Activated naive CD4-positive, alpha-beta T cell treated with anti-CD3 and anti-CD28 coated beads, Interleukin-2, amount 50 U/mL, for 16 hours (primary cell): ENCODE data around the gene TPBGL.
"Not testable (repeated sequence)": the region's sequence is repeated elsewhere in the genome, so short reads cannot be mapped to it uniquely, and the experiment has no call there.

Experiments used
- DNase-seq: peaks from one replicate; pipeline ENCODE4 v3.0.0-alpha.2; 2020

The TPBGL gene

DNA sequence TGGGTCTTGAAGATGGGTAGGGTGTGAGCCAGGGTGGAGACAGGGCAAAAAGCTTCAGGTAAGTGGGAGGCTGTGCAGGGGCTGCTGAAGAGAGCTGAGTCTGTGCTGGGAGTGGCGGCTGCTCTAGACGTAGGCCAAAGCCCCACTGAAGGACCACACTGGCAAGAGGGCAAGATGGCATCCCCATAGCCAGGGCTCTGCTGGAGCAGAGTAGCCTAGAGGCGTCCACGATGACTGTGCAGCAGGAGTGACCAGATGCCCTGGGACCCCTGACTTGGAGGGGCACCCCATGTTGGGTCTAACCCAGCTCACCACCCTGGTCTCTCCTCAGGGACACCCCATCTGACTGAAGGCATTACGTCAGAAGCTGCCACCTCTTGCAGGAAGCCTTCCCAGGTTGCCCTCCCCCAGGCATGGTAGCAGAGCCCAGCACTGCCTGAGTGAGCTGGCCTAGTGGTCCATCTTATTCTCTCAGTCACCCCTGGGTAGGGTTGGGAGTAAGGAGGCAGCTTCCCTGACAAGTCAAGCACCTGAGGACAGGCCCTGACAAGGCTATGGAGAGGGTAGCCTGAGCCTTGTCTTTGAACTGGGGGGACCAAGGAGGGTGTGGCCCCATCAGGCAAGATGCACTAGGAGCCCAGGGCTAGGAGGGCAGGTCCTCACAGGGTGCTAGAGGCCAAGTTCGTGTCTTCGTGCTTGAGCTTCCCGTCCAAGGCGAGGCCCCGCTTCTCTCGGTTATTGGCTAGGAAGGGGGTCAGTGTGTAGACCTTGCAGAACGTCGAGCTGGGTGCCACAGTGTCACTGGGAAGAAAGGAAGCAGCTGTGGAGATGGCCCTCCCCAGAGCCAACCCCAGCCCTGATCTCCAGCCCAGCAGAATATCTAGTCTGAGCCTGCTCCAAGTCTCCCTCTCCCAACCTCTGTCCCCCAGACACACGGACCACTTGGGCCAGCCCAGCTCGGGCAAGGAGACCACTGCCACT lies 33.1 kb downstream of the TPBGL start:
- no peak for DNase-seq

DNA sequence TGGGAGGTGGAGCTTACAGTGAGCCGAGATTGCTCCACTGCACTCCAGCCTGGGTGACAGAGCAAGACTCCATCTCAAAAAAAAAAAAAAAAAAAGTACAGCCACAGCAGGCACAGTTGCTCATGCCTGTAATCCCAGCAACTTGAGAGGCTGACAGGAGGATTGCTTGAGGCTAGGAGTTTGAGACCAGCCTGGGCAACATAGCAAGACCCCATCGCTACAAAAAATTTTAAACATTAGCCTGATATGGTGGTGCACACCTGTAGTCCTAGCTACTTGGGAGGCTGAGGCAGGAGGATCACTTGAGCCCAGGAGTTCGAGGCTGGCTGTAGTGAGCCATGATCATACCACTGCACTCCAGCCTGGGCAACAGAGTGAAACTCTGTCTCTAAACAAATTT lies 34.1 kb downstream of the TPBGL start:
- DNase-seq: not testable (repeated sequence)

DNA sequence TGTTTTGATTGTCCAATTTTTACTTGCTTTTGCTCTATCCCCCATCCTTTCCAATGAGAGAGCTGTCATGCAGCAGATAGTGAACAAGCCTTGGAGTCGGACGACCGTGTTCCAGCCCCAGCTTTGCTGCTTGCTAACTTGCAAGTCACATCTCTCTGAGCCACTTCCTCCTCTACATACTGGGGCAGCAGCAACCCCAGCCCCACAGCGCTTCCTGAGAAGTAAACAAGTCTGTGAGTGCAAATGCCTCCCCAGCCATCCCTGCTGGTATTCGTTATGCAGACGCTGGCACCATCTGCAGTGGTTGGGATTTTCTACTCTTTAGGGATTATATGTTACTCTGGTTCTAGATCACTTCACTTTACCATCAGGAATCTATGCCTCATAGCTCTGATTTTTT lies 35.0 kb downstream of the TPBGL start:
- DNase-seq: peak; percentile 50

DNA sequence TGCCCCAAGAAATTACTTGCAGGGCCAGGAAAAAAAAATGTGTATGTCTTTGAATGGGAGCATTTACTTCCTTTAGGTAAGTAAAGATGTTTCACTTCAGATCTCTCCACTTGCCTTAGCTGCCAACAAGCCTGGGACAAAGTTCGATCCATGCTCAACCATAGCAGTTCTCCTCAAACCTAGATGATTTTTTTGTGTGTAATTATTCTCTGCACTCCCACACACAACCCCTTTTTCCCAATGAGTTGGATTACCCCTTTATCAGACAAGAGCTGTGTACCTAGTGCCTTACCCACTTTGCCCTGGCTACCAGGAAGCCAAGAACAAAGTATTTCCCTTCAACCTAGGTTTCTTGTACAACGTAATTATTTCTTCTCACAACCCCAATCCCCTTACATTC lies 35.6 kb downstream of the TPBGL start:
- DNase-seq: no peak

DNA sequence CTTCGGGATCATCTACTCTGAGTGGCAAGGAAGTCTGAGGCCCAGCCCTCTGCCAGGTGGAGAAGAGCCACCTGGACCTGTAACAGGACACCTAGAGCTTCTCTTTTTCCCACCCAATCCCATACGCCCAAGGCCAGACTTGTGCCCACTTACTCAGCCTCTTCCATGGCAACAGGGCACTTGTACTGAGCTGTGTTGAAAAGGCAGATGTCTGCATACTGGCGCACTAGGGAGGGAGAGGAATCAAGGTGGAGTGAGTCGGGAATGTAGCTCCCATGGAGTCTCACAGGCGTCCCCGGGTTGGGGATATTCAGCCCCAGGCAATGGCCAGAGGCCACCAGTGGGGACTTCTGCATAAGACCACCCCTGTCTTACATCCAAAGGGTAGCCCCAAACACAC lies 36.1 kb downstream of the TPBGL start:
- no peak for DNase-seq

DNA sequence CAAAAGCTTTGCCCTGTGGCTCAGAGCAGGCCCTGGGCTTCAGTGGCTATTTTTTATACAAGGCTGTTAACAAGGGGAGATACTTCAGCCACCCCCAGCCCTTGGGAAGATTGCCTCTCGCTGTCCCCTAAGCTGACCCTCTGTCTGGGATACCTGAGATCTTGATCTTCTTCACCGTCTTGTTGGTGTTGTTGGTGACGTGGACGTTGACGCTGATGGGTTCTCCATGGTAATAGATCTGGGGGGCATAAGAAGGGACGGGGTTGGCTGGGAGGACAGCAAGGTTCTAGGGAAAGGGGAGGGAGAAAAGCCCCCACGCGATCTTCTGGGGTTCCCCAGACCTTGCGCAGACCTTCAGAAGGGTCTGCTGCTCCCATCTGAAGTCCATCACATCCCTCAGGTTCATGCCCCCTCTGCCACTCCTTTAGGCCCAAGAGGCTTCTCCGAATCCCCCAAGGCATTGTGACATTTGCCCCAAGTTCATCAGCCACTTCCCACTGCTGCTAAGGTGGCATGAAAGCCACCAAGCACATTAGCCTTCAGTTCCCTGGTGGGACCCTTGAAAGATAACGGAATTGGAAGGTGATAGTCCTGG lies 36.7 kb downstream of the TPBGL start:
- no peak for DNase-seq

DNA sequence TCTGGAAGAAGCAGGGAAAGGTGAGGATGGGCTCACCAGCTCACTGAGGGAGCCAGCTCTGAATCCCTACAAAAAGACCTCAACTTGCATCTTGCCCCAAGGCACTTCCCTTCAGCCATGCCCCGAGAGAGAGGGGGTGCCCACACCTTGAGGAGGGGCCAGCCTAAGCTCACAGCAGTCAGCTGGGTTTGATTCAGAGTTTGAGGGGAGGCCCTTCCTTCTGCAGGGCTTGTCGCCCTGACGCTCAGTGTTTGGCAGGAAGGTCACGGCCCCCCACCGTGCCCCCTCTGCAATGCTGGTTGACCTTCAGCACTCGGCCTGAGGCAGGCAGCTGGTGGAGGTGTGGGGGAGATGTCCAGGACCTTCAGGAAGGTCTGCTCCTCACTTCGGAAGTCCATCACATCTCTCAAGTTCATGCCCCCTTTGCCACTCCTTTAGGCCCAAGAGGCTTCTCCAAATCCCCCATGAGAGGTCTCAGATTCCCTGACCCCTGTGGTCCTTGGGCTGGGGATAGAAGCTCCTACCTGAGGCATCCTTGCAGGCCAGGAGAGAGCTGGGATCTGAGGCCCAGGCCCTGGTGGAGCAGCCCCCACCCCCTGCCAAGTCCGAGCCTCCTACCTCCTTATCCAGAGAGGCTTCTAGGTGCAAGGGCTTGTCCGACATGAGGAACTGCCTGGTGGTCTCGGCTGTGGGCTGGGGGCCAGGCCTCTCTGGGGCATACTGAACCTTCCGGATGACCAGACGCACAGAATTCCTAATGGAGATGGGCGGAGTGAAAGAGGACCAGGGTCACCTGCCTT lies 37.6 kb downstream of the TPBGL start:
- no peak for DNase-seq

DNA sequence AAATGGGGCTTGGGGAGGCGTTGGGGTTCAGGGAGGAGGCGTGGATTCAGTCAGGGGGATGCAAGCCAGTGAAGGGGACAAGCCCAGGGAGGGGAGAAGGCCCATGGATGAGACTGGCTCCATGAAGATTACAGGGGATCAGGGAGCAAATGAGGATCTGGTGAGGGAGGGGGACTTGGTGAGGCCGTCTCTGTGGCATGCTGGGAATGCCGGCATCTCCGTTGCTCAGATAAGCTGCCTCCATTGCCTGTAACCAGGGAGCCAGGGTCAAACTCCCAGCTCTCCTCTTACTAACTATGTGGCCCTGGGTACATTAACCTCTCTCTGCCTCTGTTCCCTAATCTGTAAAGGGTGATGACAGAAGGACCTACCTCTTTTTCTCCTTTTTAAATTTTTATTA lies 38.7 kb downstream of the TPBGL start:
- DNase-seq: no peak

DNA sequence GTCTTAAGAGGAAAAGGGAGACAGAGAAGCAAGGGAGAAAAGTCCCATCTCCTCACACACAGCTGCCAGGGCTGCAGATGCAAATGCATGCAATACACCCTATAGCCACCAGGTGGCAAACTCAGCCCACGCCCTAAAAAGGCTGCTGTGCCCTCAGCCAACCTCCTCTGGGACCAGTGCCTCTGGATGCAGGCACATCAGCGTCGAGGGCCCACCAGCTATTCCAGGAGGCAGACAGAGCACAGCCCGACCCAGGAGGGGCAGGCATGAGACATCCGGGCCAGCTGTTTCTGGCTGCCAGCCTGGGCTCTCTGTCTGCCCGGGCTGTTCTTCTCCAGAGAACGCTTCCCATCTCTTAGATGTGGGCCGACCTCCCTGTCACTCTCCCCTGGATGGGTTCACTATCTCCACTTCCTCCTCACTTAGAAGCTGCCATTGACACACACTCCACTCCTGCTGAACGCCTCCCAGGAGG lies 39.7 kb downstream of the TPBGL start:
- peak; percentile 74 for DNase-seq

DNA sequence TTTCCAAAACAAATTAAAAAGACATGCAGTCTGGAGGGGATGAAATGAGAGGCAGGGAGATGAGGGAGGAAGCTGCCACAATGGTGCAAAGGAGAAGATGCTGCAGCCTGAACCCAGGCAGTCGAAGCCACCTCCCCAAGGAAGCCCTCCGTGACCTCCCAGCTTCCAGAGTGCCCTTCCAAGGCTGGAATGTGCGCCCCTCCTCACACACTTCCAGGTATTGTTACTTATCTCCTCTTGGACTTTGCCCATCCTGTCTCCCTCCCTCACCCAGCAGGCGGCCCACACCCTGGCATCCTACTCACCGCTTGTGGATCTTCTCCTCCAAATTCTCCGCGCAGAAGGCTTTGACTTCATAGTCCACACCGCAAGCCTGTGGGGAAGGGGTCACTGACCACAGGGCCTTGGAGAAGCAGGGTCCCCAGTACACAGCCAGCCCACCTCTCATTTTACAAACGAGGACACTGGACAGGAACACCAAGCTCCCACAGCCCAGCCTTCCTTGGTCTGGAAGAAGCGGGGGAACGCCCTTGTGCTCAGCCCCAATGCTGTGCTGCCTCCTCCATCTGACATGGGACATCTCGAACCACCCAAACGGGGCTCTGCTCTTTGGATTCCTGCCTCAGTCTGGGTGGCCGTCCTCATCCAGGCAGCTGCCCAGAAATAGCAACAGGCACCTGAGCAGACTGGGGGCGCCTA lies 40.3 kb downstream of the TPBGL start:
- no peak for DNase-seq

DNA sequence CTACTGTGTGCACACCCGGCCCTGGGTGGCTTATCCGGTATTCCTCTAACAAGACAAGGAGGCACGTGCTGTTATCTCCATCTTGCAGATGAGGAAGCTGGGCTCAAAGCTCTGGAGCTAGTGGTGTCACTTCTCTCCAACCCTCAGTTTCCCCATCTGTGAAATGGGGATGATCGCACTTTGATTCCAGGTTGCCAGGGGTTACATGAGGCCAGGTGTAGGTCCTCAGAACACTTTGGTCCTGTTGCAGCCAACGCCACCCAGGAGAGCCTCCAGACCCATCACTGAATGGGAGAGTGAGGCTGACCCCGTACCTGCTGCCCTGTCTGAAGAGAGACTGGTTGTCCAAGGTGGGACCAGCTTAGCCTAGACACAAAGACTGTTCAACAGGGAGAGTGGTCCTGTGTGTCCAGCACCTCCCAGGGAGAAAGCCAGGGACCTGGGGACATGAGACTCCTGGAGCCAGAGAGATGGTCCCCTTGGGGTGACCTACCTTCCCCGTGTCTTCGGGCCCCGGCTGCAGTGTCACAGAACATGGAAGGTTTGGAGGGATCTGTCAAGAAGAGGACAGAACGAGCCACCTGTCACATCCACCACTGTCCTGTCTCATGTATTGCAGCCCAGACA lies 41.0 kb downstream of the TPBGL start:
- no peak for DNase-seq

DNA sequence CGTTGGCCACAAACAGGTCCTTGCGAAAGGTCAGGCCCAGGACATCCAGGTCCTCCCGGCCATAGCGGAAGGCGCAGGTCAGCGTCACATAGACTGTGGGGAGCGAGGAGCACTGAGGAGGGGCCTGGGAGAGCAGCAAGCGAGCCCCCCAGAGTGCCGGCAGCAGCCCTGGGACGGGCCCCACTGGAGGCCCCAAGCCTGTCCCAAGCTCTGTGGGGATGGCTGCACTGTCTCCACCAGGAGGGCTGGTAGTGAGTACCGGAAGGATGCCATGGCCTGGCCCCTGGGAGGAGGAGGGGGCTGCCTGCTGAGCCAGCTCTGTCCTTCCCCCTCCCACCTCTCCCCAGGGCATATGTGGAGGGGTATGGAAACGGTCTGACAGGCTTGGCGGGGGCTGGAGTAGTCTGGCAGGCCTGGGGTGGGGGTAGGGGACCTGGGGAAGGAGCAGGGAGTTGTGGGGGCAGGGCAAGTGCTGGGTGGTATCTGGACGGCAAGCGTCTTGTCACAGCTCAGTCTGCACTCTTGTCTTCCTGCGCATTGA lies 42.9 kb downstream of the TPBGL start:
- no peak for DNase-seq

DNA sequence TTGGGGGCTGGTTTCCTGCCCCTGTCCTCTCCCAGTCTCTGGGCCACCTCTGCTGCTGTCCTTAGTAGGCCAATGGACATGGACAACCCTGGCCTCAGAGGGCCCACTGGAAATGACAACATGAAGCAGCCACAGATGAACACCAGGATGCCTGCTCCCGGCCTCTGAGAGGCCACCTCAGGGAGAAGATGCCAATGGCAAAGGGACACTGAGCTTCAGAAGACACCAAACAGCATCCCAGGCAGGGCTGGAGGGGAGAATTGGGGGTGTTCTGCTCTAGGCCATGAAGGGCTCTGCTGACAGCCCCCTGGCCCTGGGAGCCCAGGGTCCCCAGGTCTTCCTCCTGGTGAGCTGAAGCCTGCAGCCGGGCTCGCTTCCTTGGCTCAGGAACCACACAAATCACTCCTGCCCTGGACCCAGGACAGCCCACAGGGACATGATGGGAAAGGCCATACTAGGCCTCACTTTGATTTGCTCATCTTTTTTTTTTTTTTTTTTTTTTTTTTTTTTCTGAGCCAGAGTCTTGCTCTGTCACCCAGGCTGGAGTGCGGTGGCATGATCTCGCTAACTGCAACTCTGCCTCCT lies 45.3 kb downstream of the TPBGL start:
- DNase-seq: no peak

DNA sequence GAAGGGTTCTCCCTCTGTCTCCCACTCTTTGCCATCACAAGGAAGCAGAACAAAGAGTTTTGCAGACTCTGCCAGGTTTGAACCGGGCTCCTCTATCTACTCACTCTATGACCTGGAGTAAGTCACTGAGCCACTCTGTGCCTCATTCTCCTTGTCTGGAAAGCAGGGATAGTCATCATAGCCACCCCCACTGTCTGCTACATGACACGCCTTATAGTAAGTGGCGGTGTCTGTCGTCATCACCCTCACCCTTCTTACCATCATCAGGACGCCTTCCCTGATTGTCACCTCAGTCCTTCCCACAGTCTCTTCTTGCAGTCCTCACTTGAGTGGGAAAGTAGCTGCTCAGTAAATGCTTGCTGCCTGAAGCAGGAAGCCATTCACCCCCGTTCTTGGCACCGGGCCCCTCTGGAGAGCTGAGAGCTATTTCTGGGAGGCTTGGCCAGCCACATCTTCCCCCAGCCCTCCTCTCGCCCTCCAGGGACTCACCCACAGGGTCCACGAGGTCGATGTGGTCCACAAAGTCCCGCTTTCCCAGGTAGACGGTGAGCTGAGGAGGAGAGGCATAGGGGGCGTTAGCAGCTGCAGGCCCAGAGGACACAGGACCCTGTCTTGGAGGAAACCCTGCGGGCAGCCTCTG lies 46.4 kb downstream of the TPBGL start:
- no peak for DNase-seq

DNA sequence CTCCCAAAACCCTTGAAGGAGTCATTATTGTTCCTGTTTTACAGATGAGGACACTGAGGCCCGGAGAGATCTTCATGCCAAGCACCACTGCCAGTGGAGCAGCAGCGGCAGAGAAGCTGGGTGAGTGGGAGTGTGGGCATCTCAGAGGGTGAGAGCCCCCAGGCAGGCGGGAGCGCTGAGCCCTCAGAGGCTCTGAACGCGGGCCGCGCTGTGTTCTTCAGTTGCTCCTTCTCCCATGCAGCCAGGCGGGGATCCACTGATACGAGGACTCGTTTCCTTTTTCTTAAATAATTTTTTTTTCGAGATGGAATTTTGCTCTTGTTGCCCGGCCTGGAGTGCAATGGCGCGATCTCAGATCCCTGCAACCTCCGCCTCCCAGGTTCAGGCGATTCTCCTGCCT lies 47.0 kb downstream of the TPBGL start:
- no peak for DNase-seq

DNA sequence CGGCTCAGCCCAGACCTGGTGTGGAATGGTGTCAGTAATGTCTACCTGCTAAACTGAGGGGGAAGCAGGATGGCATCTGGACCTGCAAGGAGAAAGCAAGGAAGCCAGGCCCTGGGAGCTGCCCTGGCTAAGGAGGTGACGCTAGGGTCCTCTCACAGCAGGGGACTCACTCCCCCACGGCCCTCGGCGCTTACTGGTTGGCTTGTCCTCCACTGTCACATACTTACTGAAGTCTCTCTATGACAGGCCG lies 48.9 kb downstream of the TPBGL start:
- DNase-seq: no peak

DNA sequence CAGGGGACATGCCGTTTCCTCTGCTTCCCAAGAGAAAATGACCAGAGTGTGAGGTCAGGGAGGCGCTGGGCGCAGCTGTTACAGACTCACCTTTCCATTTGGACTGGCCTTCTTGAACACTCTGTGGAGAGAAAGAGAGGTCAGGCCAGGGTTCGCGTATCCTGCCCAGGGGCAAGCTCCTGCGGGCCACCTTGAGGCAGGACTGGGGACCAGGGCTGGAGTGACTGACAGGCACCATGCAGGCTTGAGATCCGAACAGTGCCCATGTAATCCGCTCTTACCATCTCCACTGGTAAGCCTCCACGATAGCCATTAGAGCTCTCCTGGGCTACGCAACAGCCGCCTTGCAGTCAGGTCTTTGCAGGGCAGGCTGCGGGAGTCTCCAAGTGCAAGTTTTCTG lies 49.3 kb downstream of the TPBGL start:
- no peak for DNase-seq

DNA sequence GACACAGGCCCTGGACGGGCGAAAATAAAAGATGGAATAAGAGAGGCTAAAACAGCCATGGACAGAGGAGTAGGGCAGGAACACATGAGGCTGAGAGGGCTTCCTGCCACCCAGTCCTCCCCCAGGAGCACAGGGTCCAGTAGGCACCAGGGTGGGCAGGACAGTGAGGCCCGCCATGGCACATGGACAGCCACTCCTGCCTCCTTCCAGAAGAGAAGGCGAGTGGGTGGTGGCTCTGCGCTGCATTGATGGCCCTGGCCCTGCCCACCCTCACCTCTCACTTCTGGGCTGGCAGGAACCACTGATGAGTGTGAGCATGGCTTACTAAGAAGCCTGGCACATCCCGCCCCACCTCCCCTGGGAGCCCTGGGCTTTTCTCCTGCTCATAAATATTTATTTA lies 51.2 kb downstream of the TPBGL start:
- no peak for DNase-seq

DNA sequence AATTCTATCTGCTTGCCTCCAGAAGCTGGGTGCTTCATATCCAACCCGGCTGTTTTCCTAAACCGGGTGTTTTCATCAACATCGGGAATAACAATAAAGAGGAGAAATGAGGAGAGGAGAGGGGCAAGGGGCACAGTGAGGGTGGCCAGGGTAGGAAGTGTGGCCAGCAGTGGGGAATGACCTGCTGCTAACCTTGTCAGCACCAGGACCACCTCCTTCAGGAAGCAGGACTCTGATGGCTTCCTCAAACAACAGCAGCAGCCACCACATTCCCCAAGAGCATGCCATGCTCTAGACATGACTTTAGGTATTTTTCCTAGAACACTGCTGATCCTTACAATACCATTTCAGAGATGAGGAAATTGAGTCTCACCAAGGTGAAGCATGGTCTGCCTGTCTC lies 52.4 kb downstream of the TPBGL start:
- DNase-seq: no peak
